Testis (tissue), 2 donors: ENCODE measurements around the gene CENPU.

Experiments used
- POLR2A ChIP-seq: fragments of 450-650 bp; IDR thresholded peaks from one replicate; pipeline ENCODE4 v1.6.1; 2017; ENCODE audit warnings: antibody characterized with exemption, mild to moderate bottlenecking, moderate library complexity
- TF ChIP-seq, protein P1 (sequence below), 3 experiments: fragments of 450-650 bp in 2 of 3; fragments of 200-600 bp in 1 of 3; sonication (generic) in 1 of 3; IDR thresholded peaks; one replicate each; pipeline ENCODE4 v1.5.1; 2016 to 2019; ENCODE audit warnings: antibody characterized with exemption in 3 of 3, mild to moderate bottlenecking in 2 of 3, moderate library complexity in 1 of 3

GRCh38 chr4:184734758-184735157 lies 862 bp upstream of the CENPU start:
- TF ChIP-seq POLR2A: no peak
- TF ChIP-seq, protein P1, sequence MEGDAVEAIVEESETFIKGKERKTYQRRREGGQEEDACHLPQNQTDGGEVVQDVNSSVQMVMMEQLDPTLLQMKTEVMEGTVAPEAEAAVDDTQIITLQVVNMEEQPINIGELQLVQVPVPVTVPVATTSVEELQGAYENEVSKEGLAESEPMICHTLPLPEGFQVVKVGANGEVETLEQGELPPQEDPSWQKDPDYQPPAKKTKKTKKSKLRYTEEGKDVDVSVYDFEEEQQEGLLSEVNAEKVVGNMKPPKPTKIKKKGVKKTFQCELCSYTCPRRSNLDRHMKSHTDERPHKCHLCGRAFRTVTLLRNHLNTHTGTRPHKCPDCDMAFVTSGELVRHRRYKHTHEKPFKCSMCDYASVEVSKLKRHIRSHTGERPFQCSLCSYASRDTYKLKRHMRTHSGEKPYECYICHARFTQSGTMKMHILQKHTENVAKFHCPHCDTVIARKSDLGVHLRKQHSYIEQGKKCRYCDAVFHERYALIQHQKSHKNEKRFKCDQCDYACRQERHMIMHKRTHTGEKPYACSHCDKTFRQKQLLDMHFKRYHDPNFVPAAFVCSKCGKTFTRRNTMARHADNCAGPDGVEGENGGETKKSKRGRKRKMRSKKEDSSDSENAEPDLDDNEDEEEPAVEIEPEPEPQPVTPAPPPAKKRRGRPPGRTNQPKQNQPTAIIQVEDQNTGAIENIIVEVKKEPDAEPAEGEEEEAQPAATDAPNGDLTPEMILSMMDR (IDR thresholded peaks at IDR 0.05): no peak
